ENCODE measurements around the gene DUSP16.

The DUSP16 gene

GRCh38 chr12:12450043-12450471, 112.6 kb downstream of the DUSP16 start:
- H3K4me3 ChIP-seq (ENCODE audit: low read depth, low read length): no peak overlapping the region
- TF ChIP-seq CTCF (IDR thresholded peaks at IDR 0.05; ENCODE audit: low read depth, low read length): no peak

GRCh38 chr12:12449533-12450025, 113.1 kb downstream of the DUSP16 start:
- H3K4me3 ChIP-seq (ENCODE audit: low read depth, low read length): no peak overlapping the region
- TF ChIP-seq CTCF (IDR thresholded peaks at IDR 0.05; ENCODE audit: low read depth, low read length): no peak

- no peak overlapping the region for H3K4me3 ChIP-seq (ENCODE audit: low read depth, low read length)
- no peak for TF ChIP-seq CTCF (IDR thresholded peaks at IDR 0.05; ENCODE audit: low read depth, low read length)
These were observed 114.8 kb downstream of the DUSP16 start for GRCh38 chr12:12447837-12448236.

GRCh38 chr12:12447236-12447635, 115.4 kb downstream of the DUSP16 start:
- TF ChIP-seq CTCF (IDR thresholded peaks at IDR 0.05; ENCODE audit: low read depth, low read length): no peak
- no peak overlapping the region for H3K4me3 ChIP-seq (ENCODE audit: low read depth, low read length)

- no peak for TF ChIP-seq CTCF (IDR thresholded peaks at IDR 0.05; ENCODE audit: low read depth, low read length)
- no peak overlapping the region for H3K4me3 ChIP-seq (ENCODE audit: low read depth, low read length)
These were observed 115.9 kb downstream of the DUSP16 start for GRCh38 chr12:12446786-12447185.

- TF ChIP-seq CTCF (IDR thresholded peaks at IDR 0.05; ENCODE audit: low read depth, low read length): no peak
- H3K4me3 ChIP-seq (ENCODE audit: low read depth, low read length): no peak overlapping the region
These were observed 116.8 kb downstream of the DUSP16 start for GRCh38 chr12:12445882-12446181.

GRCh38 chr12:12445165-12445881, 117.3 kb downstream of the DUSP16 start:
- H3K4me3 ChIP-seq (ENCODE audit: low read depth, low read length): no peak overlapping the region
- TF ChIP-seq CTCF (IDR thresholded peaks at IDR 0.05; ENCODE audit: low read depth, low read length): no peak
